HEK293 (cell line): ENCODE results near the gene SLX4.

Source experiments
- CTCF ChIP-seq: fragments of 450-650 bp; formaldehyde crosslinking; IDR thresholded peaks from 2 replicates; pipeline ENCODE4 v1.5.1; 2016; ENCODE audit warnings: missing biosample characterization, missing genetic modification characterization
- ZNF37A ChIP-seq: fragments of 450-650 bp; IDR thresholded peaks from 2 replicates; pipeline ENCODE4 v1.5.1; 2018; ENCODE audit warnings: missing biosample characterization, missing genetic modification characterization
- ZNF548 ChIP-seq: fragments of 450-650 bp; formaldehyde crosslinking; IDR thresholded peaks from 2 replicates; pipeline ENCODE4 v1.5.1; 2016; ENCODE audit warnings: missing biosample characterization, missing genetic modification characterization
- ZNF624 ChIP-seq: fragments of 450-650 bp; formaldehyde crosslinking; IDR thresholded peaks from 2 replicates; pipeline ENCODE4 v1.5.1; 2017; ENCODE audit warnings: missing biosample characterization, missing genetic modification characterization

DNA sequence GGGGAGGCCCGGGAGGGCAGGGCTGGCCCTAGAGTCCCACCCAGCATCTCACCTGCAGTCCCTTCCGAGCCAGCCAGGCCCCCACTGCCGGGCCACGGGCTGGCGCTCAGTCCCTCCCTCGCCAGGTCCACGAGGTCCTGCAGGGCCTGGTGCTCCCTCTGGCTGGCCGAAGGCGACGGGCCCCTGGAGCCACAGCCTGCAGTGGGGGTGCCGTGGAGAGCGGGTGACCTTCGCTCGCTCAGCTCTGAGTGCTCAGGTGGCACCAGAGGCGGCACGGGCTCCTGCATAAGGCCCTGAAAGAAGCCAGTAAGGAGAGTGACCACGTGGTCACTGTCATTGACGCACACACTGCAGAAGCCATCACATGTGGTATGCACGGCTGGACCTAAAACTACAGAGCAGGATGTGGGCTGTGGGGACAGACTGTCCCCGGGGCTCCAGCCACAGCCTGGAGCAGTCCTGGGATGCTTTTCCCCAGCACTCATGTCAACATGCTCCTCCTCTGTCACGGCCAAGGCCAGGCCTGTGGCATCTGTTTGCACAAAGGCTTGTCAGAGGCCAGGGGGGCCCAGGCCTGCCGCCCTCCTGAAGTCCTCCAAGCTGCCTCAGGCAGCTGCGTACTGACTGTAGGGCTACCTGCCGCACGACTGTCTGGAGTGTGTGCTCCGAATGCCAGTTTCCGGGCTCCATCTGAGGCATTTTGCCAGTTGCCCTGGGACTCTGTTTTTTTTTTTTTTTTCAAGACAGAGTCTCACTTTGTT lies 15.1 kb downstream of the SLX4 start:
- no peak for TF ChIP-seq CTCF (tag by site-specific recombination)
- TF ChIP-seq ZNF37A (tag by site-specific recombination) = no peak
- no peak for TF ChIP-seq ZNF548 (tag by site-specific recombination)
- TF ChIP-seq ZNF624 (tag by site-specific recombination) = no peak
